Lung (tissue), 12 donors: ENCODE data around the gene KCTD6. TPM values are rescaled to one million over a fixed set of nuclear protein-coding genes. Genes with fewer than 3 reads are reported as not detected.
A peak's percentile ranks its signal among the peaks of the same experiment; 100 is the strongest.

ENCODE experiments used
- ATAC-seq: fragments of 200-7000 bp; cut with Tn5 transposase; one replicate; pipeline ENCODE4 v1.9.1; 2020; ENCODE audit warnings: moderate number of reproducible peaks; ENCODE audit not compliant: insufficient read depth, low FRiP score
- DNase-seq, 3 donors: peaks; one replicate each; pipeline ENCODE4 v3.0.0-alpha.2; 2013 to 2017
- H3K27ac ChIP-seq, 2 donors: one replicate each; pipeline ENCODE4 v1.5.1; 2013; ENCODE audit warnings: mild to moderate bottlenecking in 2 of 2, moderate library complexity in 2 of 2, control low read depth in 1 of 2, inconsistent platforms in 1 of 2, low read depth in 1 of 2, low read length in 1 of 2
- H3K27me3 ChIP-seq, 3 donors: one replicate each; pipeline ENCODE4 v1.5.1; 2013; ENCODE audit warnings: low read length in 2 of 3; ENCODE audit not compliant: control insufficient read depth in 3 of 3, insufficient read depth in 3 of 3
- H3K36me3 ChIP-seq, 4 donors: one replicate each; pipeline ENCODE4 v1.5.1; 2013; ENCODE audit warnings: low read length in 4 of 4, mild to moderate bottlenecking in 1 of 4, moderate library complexity in 1 of 4; ENCODE audit not compliant: control insufficient read depth in 4 of 4, insufficient read depth in 4 of 4
- H3K4me1 ChIP-seq, 5 donors: one replicate each; pipeline ENCODE4 v1.5.1; 2013; ENCODE audit warnings: low read length in 5 of 5, mild to moderate bottlenecking in 2 of 5, moderate library complexity in 1 of 5; ENCODE audit not compliant: control insufficient read depth in 5 of 5, insufficient read depth in 5 of 5
- H3K4me3 ChIP-seq: one replicate; pipeline ENCODE4 v1.5.1; 2013; ENCODE audit warnings: mild to moderate bottlenecking, control low read depth, moderate library complexity
- H3K9ac ChIP-seq, 2 donors: one replicate each; pipeline ENCODE4 v1.5.1; 2013; ENCODE audit warnings: low read length in 2 of 2, control low read depth in 1 of 2; ENCODE audit not compliant: insufficient read depth in 1 of 2
- H3K9me3 ChIP-seq, 4 donors: one replicate each; pipeline ENCODE4 v1.5.1; 2013; ENCODE audit warnings: low read length in 3 of 4, mild to moderate bottlenecking in 1 of 4, moderate library complexity in 1 of 4; ENCODE audit not compliant: control insufficient read depth in 4 of 4, insufficient read depth in 3 of 4
- CTCF ChIP-seq: IDR thresholded peaks from 2 replicates; pipeline ENCODE4 v1.5.1; 2012; ENCODE audit warnings: mild to moderate bottlenecking; ENCODE audit errors: control extremely low read depth, extremely low read depth
- WGBS, 2 donors: extraction: QIAGEN DNeasy Blood & Tissue Kit; methylation state at CpG; one replicate each; pipeline ENCODE4 v1.1.7; 2013; 5-methylcytosine and 5-hydroxymethylcytosine counted together
- polyA plus RNA-seq, 2 donors: library from polyadenylated mRNA; stranded (reverse); fragments of 200-250 nt; gene quantifications; one replicate each; pipeline ENCODE4 v1.2.1, GENCODE V29; 2013
- total RNA-seq, 2 donors: library from RNA; depleted of rRNA in 1 of 2; stranded (reverse); fragments of >200 nt in 1 of 2; gene quantifications; one replicate each; pipeline ENCODE4 v1.2.1, GENCODE V29; 2014 to 2021
- donor health status: control.
- donor health status: control.
- donor health status: Bipolar disorder and iron deficiency.
- donor health status: healthy.
- donor health status: DM: yes; HTN: yes; CAD: no.

Gene KCTD6
- total and polyA plus RNA-seq, 4 donors = 5.4 to 18.0 (median 7.8) TPM

DNA sequence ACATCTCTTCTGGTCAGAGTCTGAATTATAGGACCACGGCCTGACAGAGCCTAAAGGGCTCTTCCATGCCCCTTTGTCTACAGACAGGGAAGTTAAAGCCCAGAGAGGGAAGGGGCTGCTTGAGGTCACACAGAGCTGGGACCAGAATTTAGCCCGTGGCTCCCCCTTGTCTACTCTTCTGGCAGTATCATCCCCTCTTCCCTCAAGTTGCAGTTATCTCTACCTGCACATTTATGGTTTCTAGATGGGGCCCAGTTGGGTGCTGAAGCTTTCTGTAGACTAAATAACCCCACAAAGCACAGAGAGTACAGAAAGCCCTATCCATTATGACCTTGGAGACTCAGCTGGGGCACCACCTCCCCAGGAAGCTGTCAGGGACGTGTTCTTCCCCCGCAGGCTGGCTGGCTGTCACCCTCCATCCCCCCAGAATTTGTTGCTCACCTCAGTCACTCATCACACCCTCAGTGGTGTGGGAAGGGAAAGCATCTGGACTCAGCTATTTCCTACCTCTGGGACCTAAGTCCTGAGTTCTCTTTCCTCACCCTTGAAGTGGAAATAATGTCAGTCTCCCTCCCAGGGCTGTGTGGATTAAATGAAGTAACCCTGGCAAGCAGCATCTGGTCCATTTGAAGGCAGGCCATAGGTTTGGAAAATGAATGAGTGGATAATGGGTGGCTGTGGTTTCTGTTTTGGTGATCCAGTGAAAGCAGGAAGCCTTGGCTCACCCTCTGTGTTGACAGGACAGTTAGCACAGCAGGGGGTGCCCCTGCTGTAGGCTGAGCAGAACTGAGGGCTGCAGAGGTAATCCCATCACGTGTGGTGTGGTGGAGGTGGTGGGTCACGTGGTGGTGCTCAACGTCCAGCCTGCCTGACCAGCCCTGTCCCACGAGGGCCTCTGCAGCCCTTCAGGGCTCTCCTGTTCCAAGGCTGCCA, 28.8 kb downstream of the KCTD6 start:
- Histone ChIP-seq H3K4me3 (no peak overlapping the region), H3K4me1 (peaks cover 0 to 10% (median 0%) of the 10 kb centered on the region in 5 donors), H3K9ac (no peak overlapping the region), H3K27ac (no peak overlapping the region), H3K27me3 (no peaks in the 10 kb centered on the region), H3K36me3 (peaks cover 0 to 25% (median 20%) of the 10 kb centered on the region in 4 donors), H3K9me3 (no peaks in the 10 kb centered on the region)
- 75% methylated on average over 8 of the region's 8 CpGs for WGBS, 2 donors
- DNase-seq = no peak
- no peak for ATAC-seq
- TF ChIP-seq CTCF = no peak

DNA sequence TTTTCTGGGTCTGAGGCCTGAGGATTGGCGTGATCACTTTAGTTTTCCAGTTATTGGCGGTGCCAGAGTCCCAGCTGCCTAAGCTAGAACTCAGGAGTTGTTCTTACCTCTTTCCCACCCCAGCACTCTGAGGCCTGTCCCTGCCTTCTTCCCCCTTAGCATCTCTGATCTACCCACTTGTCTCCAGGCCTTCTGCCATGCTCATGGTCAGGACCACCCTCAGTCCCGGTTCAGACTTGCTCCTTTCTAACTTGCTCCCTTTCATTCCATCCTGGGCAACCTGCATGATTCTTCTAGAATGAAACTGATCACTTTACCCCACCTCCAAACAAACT, 29.4 kb downstream of the KCTD6 start:
- peaks cover 0 to 10% (median 0%) of the 10 kb centered on the region in 5 donors for H3K4me1 ChIP-seq
- H3K4me3 ChIP-seq = no peak overlapping the region
- no peaks in the 10 kb centered on the region for H3K27me3 ChIP-seq
- no peaks in the 10 kb centered on the region for H3K9me3 ChIP-seq
- TF ChIP-seq CTCF = no peak
- DNase-seq (no peak), ATAC-seq (no peak)
- WGBS, 2 donors = 93 to 94% methylated on average over 3 of the region's 3 CpGs
- no peak overlapping the region for H3K9ac ChIP-seq
- no peak overlapping the region for H3K27ac ChIP-seq
- H3K36me3 ChIP-seq = peaks cover 0 to 25% (median 18%) of the 10 kb centered on the region in 4 donors

GRCh38 chr3:58521917-58522631, 30.2 kb downstream of the KCTD6 start:
- Histone ChIP-seq H3K27me3 (no peaks in the 10 kb centered on the region), H3K36me3 (peaks cover 0 to 23% (median 17%) of the 10 kb centered on the region in 4 donors), H3K4me1 (peaks cover 0 to 10% (median 0%) of the 10 kb centered on the region in 5 donors), H3K9ac (no peak overlapping the region), H3K9me3 (no peaks in the 10 kb centered on the region), H3K27ac (peak overlapping the region in 1 of 2 donors; percentile 38), H3K4me3 (no peak overlapping the region)
- DNase-seq = no peak
- no peak for ATAC-seq
- WGBS, 2 donors = 64 to 83% methylated on average over 10 of the region's 10 CpGs
- TF ChIP-seq CTCF = no peak
